SK-N-SH (cell line): Measurements from ENCODE around the gene TAF1A. TPM values are rescaled to one million over a fixed set of nuclear protein-coding genes. Genes with fewer than 3 reads are reported as not detected.

ENCODE experiments used
- CTCF ChIA-PET: fragments of 300-600, 350-600 bp; formaldehyde crosslinking; extraction: SDS; loops from one replicate; lab custom pipeline; 2021; lab: Yijun Ruan, JAX
- POLR2A ChIA-PET: fragments of 350-600 bp; sonication (Branson Sonifier 250); formaldehyde crosslinking; extraction: SDS; loops from one replicate; lab custom pipeline; 2020; ENCODE audit warnings: antibody characterized with exemption, inconsistent platforms; lab: Yijun Ruan, JAX
- DNase-seq: peaks from one replicate; pipeline ENCODE4 v3.0.0; 2012
- H2AFZ ChIP-seq: fragments of 200-600 bp; sonication (generic); 2 replicates; pipeline ENCODE4 v1.8.1; 2016; ENCODE audit warnings: antibody characterized with exemption, mild to moderate bottlenecking, low read depth
- H3F3A ChIP-seq: fragments of 200-600 bp; sonication (generic); replicated peaks from 2 replicates; pipeline ENCODE3; 2016; ENCODE audit warnings: antibody characterized with exemption, mild to moderate bottlenecking; ENCODE audit not compliant: insufficient read depth
- H3K27ac ChIP-seq, 2 experiments: fragments of 200-500 bp in 1 of 2; fragments of 200-600 bp in 1 of 2; sonication (Bioruptor generic) in 1 of 2; sonication (generic), shearing (Covaris generic) in 1 of 2; 2 replicates each; pipeline versions ENCODE4 v1.5.1 to v1.6.1; 2014 to 2016; ENCODE audit warnings: low read depth in 2 of 2, inconsistent platforms in 1 of 2, low read length in 1 of 2, mild to moderate bottlenecking in 1 of 2, mixed read lengths in 1 of 2
- H3K27me3 ChIP-seq: fragments of 200-600 bp; sonication (generic), shearing (Covaris generic); 2 replicates; pipeline ENCODE4 v1.6.1; 2016; ENCODE audit warnings: mixed run types; ENCODE audit not compliant: insufficient read depth
- H3K36me3 ChIP-seq, 2 experiments: fragments of 200-500 bp in 1 of 2; fragments of 200-600 bp in 1 of 2; sonication (Bioruptor generic) in 1 of 2; sonication (generic) in 1 of 2; replicated peaks in 1 of 2; 2 replicates each; pipeline versions ENCODE3 to v1.5.1; 2014 to 2016; ENCODE audit warnings: low read length in 1 of 2, mild to moderate bottlenecking in 1 of 2; ENCODE audit not compliant: insufficient read depth in 2 of 2, control insufficient read depth in 1 of 2
- H3K4me1 ChIP-seq, 2 experiments: fragments of 200-500 bp in 1 of 2; fragments of 200-600 bp in 1 of 2; sonication (Bioruptor generic) in 1 of 2; sonication (generic), shearing (Covaris generic) in 1 of 2; 2 replicates each; pipeline versions ENCODE4 v1.5.1 to v1.6.1; 2014 to 2016; ENCODE audit warnings: low read depth in 1 of 2, low read length in 1 of 2, mixed run types in 1 of 2; ENCODE audit not compliant: insufficient read depth in 2 of 2, control insufficient read depth in 1 of 2
- H3K4me2 ChIP-seq: fragments of 200-600 bp; sonication (generic), shearing (Covaris generic); 2 replicates; pipeline ENCODE4 v1.6.1; 2017; ENCODE audit warnings: mixed run types
- H3K4me3 ChIP-seq, 2 experiments: fragments of 200-500 bp in 1 of 2; fragments of 200-600 bp in 1 of 2; sonication (Bioruptor generic) in 1 of 2; sonication (generic), shearing (Covaris generic) in 1 of 2; 2 replicates each; pipeline versions ENCODE4 v1.5.1 to v1.8.1; 2014 to 2016; ENCODE audit warnings: low read depth in 2 of 2, inconsistent platforms in 1 of 2, low read length in 1 of 2, mild to moderate bottlenecking in 1 of 2, mixed read lengths in 1 of 2, moderate library complexity in 1 of 2
- H3K79me2 ChIP-seq: fragments of 200-600 bp; sonication (generic); 2 replicates; pipeline ENCODE4 v1.8.1; 2017; ENCODE audit warnings: mild to moderate bottlenecking; ENCODE audit not compliant: insufficient read depth
- H3K9ac ChIP-seq: fragments of 200-600 bp; sonication (generic); 2 replicates; pipeline ENCODE4 v1.6.1; 2017; ENCODE audit warnings: mixed run types
- H3K9me2 ChIP-seq: fragments of 200-600 bp; sonication (generic); 2 replicates; pipeline ENCODE4 v1.6.1; 2017; ENCODE audit warnings: mixed run types
- H3K9me3 ChIP-seq: fragments of 200-600 bp; sonication (generic); 2 replicates; pipeline ENCODE4 v1.6.1; 2017; ENCODE audit warnings: mixed run types, mild to moderate bottlenecking, moderate library complexity
- H4K20me1 ChIP-seq: fragments of 200-600 bp; sonication (generic); 2 replicates; pipeline ENCODE4 v1.6.1; 2017; ENCODE audit warnings: mild to moderate bottlenecking, mixed run types; ENCODE audit not compliant: insufficient read depth
- CHD2 ChIP-seq: fragments of 150-350 bp; IDR thresholded peaks from 2 replicates; pipeline ENCODE4 v1.6.1; 2018; ENCODE audit warnings: low read length; ENCODE audit not compliant: partially characterized antibody
- CTCF ChIP-seq: fragments of 200-600 bp; sonication (generic); IDR thresholded peaks from 2 replicates; pipeline ENCODE4 v1.6.1; 2017; ENCODE audit warnings: antibody characterized with exemption, mild to moderate bottlenecking, moderate library complexity
- ELF1 ChIP-seq: IDR thresholded peaks from 2 replicates; pipeline ENCODE4 v1.4.0; 2012
- MAX ChIP-seq: IDR thresholded peaks from 2 replicates; pipeline ENCODE4 v1.4.0; 2012; ENCODE audit warnings: low read depth
- NRF1 ChIP-seq: IDR thresholded peaks from 2 replicates; pipeline ENCODE4 v1.6.1; 2012; ENCODE audit warnings: low read depth, mild to moderate bottlenecking, low read length
- PBX3 ChIP-seq: IDR thresholded peaks from 2 replicates; pipeline ENCODE4; 2012
- RAD21 ChIP-seq: IDR thresholded peaks from 2 replicates; pipeline ENCODE4 v1.6.1; 2012; ENCODE audit warnings: mild to moderate bottlenecking, low read length
- RFX5 ChIP-seq: IDR thresholded peaks from 2 replicates; pipeline ENCODE4 v1.6.1; 2012; ENCODE audit warnings: mild to moderate bottlenecking, improper control_type of control experiment, low read length
- SIN3A ChIP-seq: IDR thresholded peaks from 2 replicates; pipeline ENCODE4 v1.6.1; 2012; ENCODE audit warnings: low read depth, mild to moderate bottlenecking, low read length, moderate library complexity, borderline replicate concordance
- TAF1 ChIP-seq: IDR thresholded peaks from 2 replicates; pipeline ENCODE4 v1.6.1; 2012; ENCODE audit warnings: low read depth, mild to moderate bottlenecking, low read length, moderate library complexity, borderline replicate concordance
- TEAD4 ChIP-seq: IDR thresholded peaks from 2 replicates; pipeline ENCODE4 v1.4.0; 2012; ENCODE audit warnings: mild to moderate bottlenecking, borderline replicate concordance; ENCODE audit not compliant: insufficient read depth
- WGBS: methylation state at CpG from one replicate; pipeline ENCODE4 v1.1.6; 2017; ENCODE audit warnings: low lambda C conversion rate; 5-methylcytosine and 5-hydroxymethylcytosine counted together
- polyA plus RNA-seq, 3 experiments: library from polyadenylated mRNA; depleted of rRNA; stranded (reverse); fragments of >200 nt; gene quantifications; 2 replicates each; pipeline ENCODE4 v1.2.3, GENCODE V29; 2012

TAF1A gene
- polyA plus RNA-seq, 1 of the 3 experiments (the other 2 are of a cell fraction): 4.6 TPM

- no peak for TF ChIP-seq TAF1
- no peak for TF ChIP-seq CHD2
- TF ChIP-seq ELF1: no peak
- no peak for TF ChIP-seq RAD21
- no peak for TF ChIP-seq NRF1
These were observed 33.0 kb upstream of the TAF1A start (continued) for GRCh38 chr1:222622765-222623164.

GRCh38 chr1:222620566-222620965 is 30.8 kb upstream of the TAF1A start:
- TF ChIP-seq CTCF (no peak), TEAD4 (no peak), CHD2 (no peak), SIN3A (no peak), PBX3 (no peak), RFX5 (no peak), MAX (no peak)
- 83% methylated on average over 2 of the region's 2 CpGs for WGBS
- Histone ChIP-seq H3F3A (no peaks in the 10 kb centered on the region), H3K36me3 (peaks cover 18 to 36% of the 10 kb centered on the region in 2 experiments), H3K4me1 (peaks cover 5 to 10% of the 10 kb centered on the region in 2 experiments; a peak in 2 of 4 replicates), H3K9me3 (no peaks in the 10 kb centered on the region), H3K4me3 (no peak overlapping the region), H3K79me2 (peaks cover 26% of the 10 kb centered on the region), H3K27me3 (no peaks in the 10 kb centered on the region), H3K4me2 (no peak overlapping the region), H3K9me2 (no peaks in the 10 kb centered on the region), H3K27ac (no peak overlapping the region), H4K20me1 (no peaks in the 10 kb centered on the region), H3K9ac (no peak overlapping the region), H2AFZ (no peak overlapping the region)
- DNase-seq: no peak
- ChIA-PET POLR2A (no interaction called here), CTCF (interaction anchor here (1.0 to 4.4 kb wide), 6 partner anchors 10 to 156 kb away, joined by 3 to 26 read pairs (median 6); partner anchors contain the start of gene TAF1A)
